RWPE1 (cell line): ENCODE measurements around the gene GPX2.

ENCODE experiments used
- CTCF ChIA-PET: fragments of 350-600 bp; sonication (Branson Sonifier 250); formaldehyde crosslinking; extraction: SDS; loops from one replicate; lab custom pipeline; 2021; lab: Yijun Ruan, JAX
- POLR2A ChIA-PET: fragments of 400-600 bp; formaldehyde crosslinking; extraction: SDS; loops from one replicate; lab custom pipeline; 2020; ENCODE audit warnings: antibody characterized with exemption; ENCODE audit not compliant: low non-redundant PET; lab: Yijun Ruan, JAX
- DNase-seq: peaks from one replicate; pipeline ENCODE4 v3.0.0; 2012; ENCODE audit warnings: low spot score
- H3K27ac ChIP-seq: fragments of 450-650 bp; 2 replicates; pipeline ENCODE4 v1.5.1; 2017
- TF ChIP-seq, protein P1 (sequence below): fragments of 450-650 bp; conservative IDR thresholded peaks from 2 replicates; pipeline ENCODE4 v1.5.1; 2017; ENCODE audit warnings: low read depth, mild to moderate bottlenecking

The GPX2 gene

GRCh38 chr14:64965356-64966000 is 22.9 kb upstream of the GPX2 start:
- TF ChIP-seq, protein P1, sequence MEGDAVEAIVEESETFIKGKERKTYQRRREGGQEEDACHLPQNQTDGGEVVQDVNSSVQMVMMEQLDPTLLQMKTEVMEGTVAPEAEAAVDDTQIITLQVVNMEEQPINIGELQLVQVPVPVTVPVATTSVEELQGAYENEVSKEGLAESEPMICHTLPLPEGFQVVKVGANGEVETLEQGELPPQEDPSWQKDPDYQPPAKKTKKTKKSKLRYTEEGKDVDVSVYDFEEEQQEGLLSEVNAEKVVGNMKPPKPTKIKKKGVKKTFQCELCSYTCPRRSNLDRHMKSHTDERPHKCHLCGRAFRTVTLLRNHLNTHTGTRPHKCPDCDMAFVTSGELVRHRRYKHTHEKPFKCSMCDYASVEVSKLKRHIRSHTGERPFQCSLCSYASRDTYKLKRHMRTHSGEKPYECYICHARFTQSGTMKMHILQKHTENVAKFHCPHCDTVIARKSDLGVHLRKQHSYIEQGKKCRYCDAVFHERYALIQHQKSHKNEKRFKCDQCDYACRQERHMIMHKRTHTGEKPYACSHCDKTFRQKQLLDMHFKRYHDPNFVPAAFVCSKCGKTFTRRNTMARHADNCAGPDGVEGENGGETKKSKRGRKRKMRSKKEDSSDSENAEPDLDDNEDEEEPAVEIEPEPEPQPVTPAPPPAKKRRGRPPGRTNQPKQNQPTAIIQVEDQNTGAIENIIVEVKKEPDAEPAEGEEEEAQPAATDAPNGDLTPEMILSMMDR, result no peak
- no peak for DNase-seq
- ChIA-PET POLR2A (no interaction called here), CTCF (no interaction called here)
- no peak overlapping the region for H3K27ac ChIP-seq

DNA sequence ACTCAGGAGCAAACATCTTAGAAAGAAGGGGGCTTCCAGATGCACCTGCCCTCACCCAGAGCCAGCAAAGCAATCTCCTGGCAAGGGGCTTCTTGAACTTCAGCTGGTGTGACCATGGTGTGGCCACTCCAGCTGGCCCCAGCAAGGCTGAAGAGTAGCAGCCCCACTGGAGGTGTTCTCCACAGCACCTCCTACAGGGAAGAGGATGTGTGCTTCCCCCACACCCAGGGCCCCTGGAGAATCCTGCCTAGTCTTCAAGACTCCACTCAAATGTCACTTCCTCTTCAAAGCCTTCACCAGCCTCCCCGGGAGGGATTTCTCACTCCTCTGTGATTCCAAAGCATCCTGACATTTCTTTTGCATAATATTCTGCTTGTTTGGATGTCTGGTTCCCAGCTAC is 21.1 kb upstream of the GPX2 start:
- TF ChIP-seq, protein P1, result no peak
- POLR2A ChIA-PET, result no interaction called here
- CTCF ChIA-PET, result no interaction called here
- H3K27ac ChIP-seq, result no peak overlapping the region
- no peak for DNase-seq

DNA sequence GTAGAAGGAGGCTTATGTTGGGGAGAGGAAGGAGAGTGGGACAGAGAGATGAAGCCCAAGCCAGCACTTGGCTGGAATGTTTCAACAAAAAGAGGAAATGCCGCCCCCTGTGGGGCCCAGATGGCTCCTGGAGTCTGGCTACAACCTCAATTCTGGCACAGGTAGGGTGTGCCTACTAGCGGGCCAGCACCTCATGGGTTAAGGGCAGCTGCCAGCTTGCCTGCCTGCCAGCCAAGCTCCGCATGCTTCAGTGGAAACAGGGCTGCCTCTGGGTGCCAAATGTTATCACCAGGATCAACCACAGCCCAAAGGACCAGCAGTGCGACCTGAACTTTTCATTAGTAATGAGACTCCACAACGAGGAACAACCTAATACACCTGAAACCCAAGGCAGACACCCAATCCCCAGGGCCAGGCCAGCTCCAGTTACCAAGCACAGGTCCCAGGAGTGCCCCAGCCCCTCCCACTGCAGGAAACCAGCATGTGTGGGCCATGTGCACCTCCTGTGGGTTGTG is 18.3 kb upstream of the GPX2 start:
- no peak overlapping the region for H3K27ac ChIP-seq
- ChIA-PET CTCF (interaction anchor here (0.7 kb wide), 1 partner anchor 54 kb away, joined by 3 read pairs; no protein-coding TSS in a partner anchor), POLR2A (no interaction called here)
- no peak for DNase-seq
- TF ChIP-seq, protein P1, result no peak

DNA sequence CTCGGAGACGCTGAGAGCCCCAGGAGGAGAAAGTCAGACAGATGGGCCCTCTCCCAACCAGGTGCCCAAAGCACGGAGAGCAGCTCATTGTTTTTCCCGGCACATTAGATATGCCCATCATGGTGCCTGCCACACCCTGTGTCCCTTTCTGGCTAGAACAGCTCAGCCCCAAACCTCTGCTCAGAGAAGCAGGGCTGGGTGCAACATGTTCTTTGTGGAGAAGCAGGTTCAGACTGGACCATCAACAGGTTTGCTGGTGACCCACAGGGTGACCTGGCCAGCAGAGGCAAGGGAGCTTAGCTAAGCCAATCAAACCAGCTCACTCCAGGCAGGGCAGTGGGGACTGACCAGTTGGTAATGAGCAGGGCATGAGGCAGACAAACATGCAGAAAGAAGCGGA is 16.2 kb upstream of the GPX2 start:
- no peak for DNase-seq
- POLR2A ChIA-PET, result no interaction called here
- TF ChIP-seq, protein P1, result no peak
- no peak overlapping the region for H3K27ac ChIP-seq
- CTCF ChIA-PET, result interaction anchor here (0.6 to 0.9 kb wide), 2 partner anchors 61 to 93 kb away, joined by 3 read pairs; no protein-coding TSS in a partner anchor

DNA sequence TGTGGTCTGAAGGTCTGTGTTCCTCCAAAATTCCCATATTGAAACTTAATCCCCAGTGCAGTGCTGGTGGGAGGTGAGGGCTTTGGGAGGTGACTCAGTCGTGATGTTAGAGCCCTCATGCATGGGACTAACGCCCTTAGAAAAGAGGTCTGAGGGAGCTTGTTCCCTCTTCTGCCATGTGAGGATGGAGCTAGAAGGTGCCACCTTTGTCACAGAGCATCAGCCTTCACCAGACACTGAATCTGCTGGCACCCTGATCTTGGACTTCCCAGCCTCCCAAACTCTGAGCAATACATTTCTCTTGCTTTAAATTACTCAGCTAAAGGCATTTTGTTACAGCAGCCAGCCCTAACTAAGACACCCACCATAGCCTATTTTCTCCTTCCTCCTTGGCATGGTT is 15.7 kb upstream of the GPX2 start:
- no peak overlapping the region for H3K27ac ChIP-seq
- ChIA-PET CTCF (interaction anchor here (0.6 to 0.7 kb wide), 2 partner anchors 302 to 1173 kb away, joined by 3 read pairs; no protein-coding TSS in a partner anchor), POLR2A (no interaction called here)
- TF ChIP-seq, protein P1, result no peak
- DNase-seq, result no peak

- no peak overlapping the region for H3K27ac ChIP-seq
- TF ChIP-seq, protein P1, result no peak
- no peak for DNase-seq
- ChIA-PET POLR2A (no interaction called here), CTCF (interaction anchor here (0.6 kb wide), 1 partner anchor 682 kb away, joined by 9 read pairs; no protein-coding TSS in a partner anchor)
Observed at GRCh38 chr14:64956697-64957406, 14.3 kb upstream of the GPX2 start.
